ENCODE measurements around the gene SLC35E2B. TPM values are rescaled to one million over a fixed set of nuclear protein-coding genes. Genes with fewer than 3 reads are reported as not detected.
A peak's percentile ranks its signal among the peaks of the same experiment; 100 is the strongest.

SLC35E2B gene
- total RNA-seq, 1 donor: 38.4 TPM

GRCh38 chr1:1630191-1630964 lies 62.2 kb downstream of the SLC35E2B start:
- Histone ChIP-seq H3K4me3 (ENCODE audit: insufficient read depth, low read length) (no peak overlapping the region), H3K36me3 (ENCODE audit: insufficient read depth, low read length) (no peaks in the 10 kb centered on the region), H2AFZ (ENCODE audit: low read length) (no peak overlapping the region), H3K27me3 (ENCODE audit: insufficient read depth, low read length) (peaks cover 8% of the 10 kb centered on the region), H4K20me1 (ENCODE audit: insufficient read depth, low read length) (peaks cover 6% of the 10 kb centered on the region), H3K79me2 (ENCODE audit: insufficient read depth, low read length) (no peaks in the 10 kb centered on the region), H3K4me2 (ENCODE audit: insufficient read depth, low read length) (no peak overlapping the region), H3K9me3 (ENCODE audit: low read depth, low read length) (no peaks in the 10 kb centered on the region), H3K27ac (ENCODE audit: low read depth, low read length) (no peak overlapping the region), H3K4me1 (ENCODE audit: insufficient read depth, low read length) (no peaks in the 10 kb centered on the region)
- TF ChIP-seq CTCF (IDR thresholded peaks at IDR 0.05; ENCODE audit: extremely low read depth, low read depth, low read length): no peak
- DNase-seq (ENCODE audit: insufficient read length, low spot score, missing footprints): peak; percentile 94

- no peaks in the 10 kb centered on the region for H3K36me3 ChIP-seq (ENCODE audit: insufficient read depth, low read length)
- H2AFZ ChIP-seq (ENCODE audit: low read length): no peak overlapping the region
- H3K9me3 ChIP-seq (ENCODE audit: low read depth, low read length): no peaks in the 10 kb centered on the region
- no peak for TF ChIP-seq CTCF (IDR thresholded peaks at IDR 0.05; ENCODE audit: extremely low read depth, low read depth, low read length)
- H3K79me2 ChIP-seq (ENCODE audit: insufficient read depth, low read length): no peaks in the 10 kb centered on the region
- peak; percentile 88 for DNase-seq (ENCODE audit: insufficient read length, low spot score, missing footprints)
- no peaks in the 10 kb centered on the region for H3K4me1 ChIP-seq (ENCODE audit: insufficient read depth, low read length)
- H3K4me2 ChIP-seq (ENCODE audit: insufficient read depth, low read length): no peak overlapping the region
- no peak overlapping the region for H3K4me3 ChIP-seq (ENCODE audit: insufficient read depth, low read length)
- H4K20me1 ChIP-seq (ENCODE audit: insufficient read depth, low read length): peaks cover 6% of the 10 kb centered on the region
- H3K27ac ChIP-seq (ENCODE audit: low read depth, low read length): no peak overlapping the region
- H3K27me3 ChIP-seq (ENCODE audit: insufficient read depth, low read length): peaks cover 8% of the 10 kb centered on the region
Observed at GRCh38 chr1:1629430-1630190, 63.0 kb downstream of the SLC35E2B start.

GRCh38 chr1:1628754-1629429 lies 63.7 kb downstream of the SLC35E2B start:
- Histone ChIP-seq H3K36me3 (ENCODE audit: insufficient read depth, low read length) (no peaks in the 10 kb centered on the region), H3K79me2 (ENCODE audit: insufficient read depth, low read length) (no peaks in the 10 kb centered on the region), H2AFZ (ENCODE audit: low read length) (no peak overlapping the region), H4K20me1 (ENCODE audit: insufficient read depth, low read length) (peaks cover 6% of the 10 kb centered on the region), H3K4me1 (ENCODE audit: insufficient read depth, low read length) (no peaks in the 10 kb centered on the region), H3K27ac (ENCODE audit: low read depth, low read length) (no peak overlapping the region), H3K4me2 (ENCODE audit: insufficient read depth, low read length) (no peak overlapping the region), H3K9me3 (ENCODE audit: low read depth, low read length) (no peaks in the 10 kb centered on the region), H3K4me3 (ENCODE audit: insufficient read depth, low read length) (no peak overlapping the region), H3K27me3 (ENCODE audit: insufficient read depth, low read length) (peaks cover 8% of the 10 kb centered on the region)
- no peak for TF ChIP-seq CTCF (IDR thresholded peaks at IDR 0.05; ENCODE audit: extremely low read depth, low read depth, low read length)
- peak; percentile 92 for DNase-seq (ENCODE audit: insufficient read length, low spot score, missing footprints)

All from osteoblast (primary cell).